HepG2 (cell line): Measurements from ENCODE around the gene SLC2A2. TPM values are rescaled to one million over a fixed set of nuclear protein-coding genes. Genes with fewer than 3 reads are reported as not detected.

Experiments used
- HOXA5 ChIP-seq: sonication (generic); formaldehyde crosslinking; IDR thresholded peaks from 2 replicates; pipeline ENCODE4 v1.4.0; 2020; ENCODE audit warnings: missing genetic modification reagents
- JUND ChIP-seq: sonication (generic); formaldehyde crosslinking; IDR thresholded peaks from 2 replicates; pipeline ENCODE4 v1.8.0; 2022; ENCODE audit warnings: mild to moderate bottlenecking, missing genetic modification reagents
- MYNN ChIP-seq: sonication (generic); formaldehyde crosslinking; IDR thresholded peaks from 2 replicates; pipeline ENCODE4 v1.4.0; 2020; ENCODE audit warnings: mild to moderate bottlenecking, low read depth, missing genetic modification reagents
- RBFOX2 ChIP-seq: fragments of 200-400 bp; formaldehyde crosslinking; IDR thresholded peaks from 2 replicates; pipeline ENCODE4 v1.6.1; 2017; ENCODE audit warnings: low read depth, mild to moderate bottlenecking, low read length
- SMARCE1 ChIP-seq: fragments of 450-650 bp; IDR thresholded peaks from 2 replicates; pipeline ENCODE4 v1.6.1; 2017; ENCODE audit warnings: borderline replicate concordance
- ZMYM2 ChIP-seq: sonication (generic); formaldehyde crosslinking; IDR thresholded peaks from 2 replicates; pipeline ENCODE4 v1.8.0; 2022; ENCODE audit warnings: mild to moderate bottlenecking, missing genetic modification reagents
- polyA plus RNA-seq, 8 experiments: library from polyadenylated mRNA; depleted of rRNA in 3 of 8; stranded (reverse) in 7 of 8; unstranded in 1 of 8; fragments of >200 nt; fragmentation: Illumina TruSeq in 4 of 8; extraction: Trizol in 4 of 8; gene quantifications; 2 replicates each; pipeline versions ENCODE4 v1.2.1 to v1.2.3, GENCODE V29; 2011 to 2016; ENCODE audit warnings: low read depth in 4 of 8, missing spikeins in 1 of 8, mixed read lengths in 1 of 8; ENCODE audit not compliant: insufficient read depth in 1 of 8
- total RNA-seq, 5 experiments: library from RNA; depleted of rRNA; stranded (reverse); fragments of >200 nt; fragmentation: Illumina TruSeq; extraction: Trizol; gene quantifications; 2 replicates each; pipeline ENCODE4 v1.2.3, GENCODE V29; 2016; ENCODE audit warnings: low read depth in 1 of 5
- TF ChIP-seq, protein P1 (sequence below): sonication (generic); formaldehyde crosslinking; IDR thresholded peaks from 2 replicates; pipeline ENCODE4 v1.5.1; 2020; ENCODE audit warnings: mild to moderate bottlenecking, missing genetic modification reagents, borderline replicate concordance
- TF ChIP-seq, protein P2 (sequence below), 2 experiments: fragments of 450-650 bp in 1 of 2; sonication (generic) in 1 of 2; formaldehyde crosslinking in 1 of 2; IDR thresholded peaks; 2 replicates each; pipeline versions ENCODE4 v1.6.1 to v1.8.0; 2016 to 2022; ENCODE audit warnings: antibody characterized with exemption in 1 of 2, mild to moderate bottlenecking in 1 of 2, missing genetic modification reagents in 1 of 2

The SLC2A2 gene
- total and polyA plus RNA-seq, 2 of the 13 experiments (the other 11 are each of a cell fraction or from before 2014, with no cell fraction given) = 19.5 to 23.2 TPM

DNA sequence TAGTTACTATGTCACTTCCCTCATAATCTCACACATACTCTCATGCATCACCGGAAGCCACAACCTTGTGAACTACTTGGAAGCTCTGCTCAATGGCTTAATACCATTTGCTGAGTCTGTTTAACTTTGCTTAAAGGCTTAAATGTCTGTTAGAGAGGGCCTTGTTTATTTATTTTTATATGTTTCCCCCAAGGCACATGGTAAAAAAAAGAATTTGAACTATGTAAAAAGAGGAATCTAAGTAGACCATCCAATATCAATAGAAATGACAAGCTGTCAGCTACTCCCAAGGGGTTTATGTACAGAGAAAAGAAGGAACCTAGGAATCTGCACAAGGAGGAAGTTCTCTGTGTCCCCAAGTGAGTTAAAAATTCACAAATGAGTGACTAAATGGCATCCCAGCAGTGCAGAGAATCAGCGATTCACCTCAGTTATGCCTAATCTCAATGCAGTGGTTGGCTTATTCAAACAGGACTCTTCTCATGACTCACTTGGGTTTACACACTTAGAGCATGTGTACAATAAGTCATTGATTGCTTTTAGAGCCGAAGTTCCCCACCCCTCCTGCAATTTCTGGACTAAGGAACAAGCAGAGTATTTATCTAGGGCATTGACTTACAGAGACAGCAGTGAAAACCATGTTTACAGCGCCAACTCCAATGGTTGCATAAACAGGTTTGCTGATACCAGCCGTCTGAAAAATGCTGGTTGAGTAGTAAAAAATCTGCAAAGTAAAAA is 24.4 kb downstream of the SLC2A2 start (continued):
- TF ChIP-seq, protein P1, sequence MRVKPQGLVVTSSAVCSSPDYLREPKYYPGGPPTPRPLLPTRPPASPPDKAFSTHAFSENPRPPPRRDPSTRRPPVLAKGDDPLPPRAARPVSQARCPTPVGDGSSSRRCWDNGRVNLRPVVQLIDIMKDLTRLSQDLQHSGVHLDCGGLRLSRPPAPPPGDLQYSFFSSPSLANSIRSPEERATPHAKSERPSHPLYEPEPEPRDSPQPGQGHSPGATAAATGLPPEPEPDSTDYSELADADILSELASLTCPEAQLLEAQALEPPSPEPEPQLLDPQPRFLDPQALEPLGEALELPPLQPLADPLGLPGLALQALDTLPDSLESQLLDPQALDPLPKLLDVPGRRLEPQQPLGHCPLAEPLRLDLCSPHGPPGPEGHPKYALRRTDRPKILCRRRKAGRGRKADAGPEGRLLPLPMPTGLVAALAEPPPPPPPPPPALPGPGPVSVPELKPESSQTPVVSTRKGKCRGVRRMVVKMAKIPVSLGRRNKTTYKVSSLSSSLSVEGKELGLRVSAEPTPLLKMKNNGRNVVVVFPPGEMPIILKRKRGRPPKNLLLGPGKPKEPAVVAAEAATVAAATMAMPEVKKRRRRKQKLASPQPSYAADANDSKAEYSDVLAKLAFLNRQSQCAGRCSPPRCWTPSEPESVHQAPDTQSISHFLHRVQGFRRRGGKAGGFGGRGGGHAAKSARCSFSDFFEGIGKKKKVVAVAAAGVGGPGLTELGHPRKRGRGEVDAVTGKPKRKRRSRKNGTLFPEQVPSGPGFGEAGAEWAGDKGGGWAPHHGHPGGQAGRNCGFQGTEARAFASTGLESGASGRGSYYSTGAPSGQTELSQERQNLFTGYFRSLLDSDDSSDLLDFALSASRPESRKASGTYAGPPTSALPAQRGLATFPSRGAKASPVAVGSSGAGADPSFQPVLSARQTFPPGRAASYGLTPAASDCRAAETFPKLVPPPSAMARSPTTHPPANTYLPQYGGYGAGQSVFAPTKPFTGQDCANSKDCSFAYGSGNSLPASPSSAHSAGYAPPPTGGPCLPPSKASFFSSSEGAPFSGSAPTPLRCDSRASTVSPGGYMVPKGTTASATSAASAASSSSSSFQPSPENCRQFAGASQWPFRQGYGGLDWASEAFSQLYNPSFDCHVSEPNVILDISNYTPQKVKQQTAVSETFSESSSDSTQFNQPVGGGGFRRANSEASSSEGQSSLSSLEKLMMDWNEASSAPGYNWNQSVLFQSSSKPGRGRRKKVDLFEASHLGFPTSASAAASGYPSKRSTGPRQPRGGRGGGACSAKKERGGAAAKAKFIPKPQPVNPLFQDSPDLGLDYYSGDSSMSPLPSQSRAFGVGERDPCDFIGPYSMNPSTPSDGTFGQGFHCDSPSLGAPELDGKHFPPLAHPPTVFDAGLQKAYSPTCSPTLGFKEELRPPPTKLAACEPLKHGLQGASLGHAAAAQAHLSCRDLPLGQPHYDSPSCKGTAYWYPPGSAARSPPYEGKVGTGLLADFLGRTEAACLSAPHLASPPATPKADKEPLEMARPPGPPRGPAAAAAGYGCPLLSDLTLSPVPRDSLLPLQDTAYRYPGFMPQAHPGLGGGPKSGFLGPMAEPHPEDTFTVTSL (CRISPR knock-in tag) = peak; percentile 98
- peak; percentile 96 for TF ChIP-seq JUND (CRISPR knock-in tag)
- TF ChIP-seq, protein P2, sequence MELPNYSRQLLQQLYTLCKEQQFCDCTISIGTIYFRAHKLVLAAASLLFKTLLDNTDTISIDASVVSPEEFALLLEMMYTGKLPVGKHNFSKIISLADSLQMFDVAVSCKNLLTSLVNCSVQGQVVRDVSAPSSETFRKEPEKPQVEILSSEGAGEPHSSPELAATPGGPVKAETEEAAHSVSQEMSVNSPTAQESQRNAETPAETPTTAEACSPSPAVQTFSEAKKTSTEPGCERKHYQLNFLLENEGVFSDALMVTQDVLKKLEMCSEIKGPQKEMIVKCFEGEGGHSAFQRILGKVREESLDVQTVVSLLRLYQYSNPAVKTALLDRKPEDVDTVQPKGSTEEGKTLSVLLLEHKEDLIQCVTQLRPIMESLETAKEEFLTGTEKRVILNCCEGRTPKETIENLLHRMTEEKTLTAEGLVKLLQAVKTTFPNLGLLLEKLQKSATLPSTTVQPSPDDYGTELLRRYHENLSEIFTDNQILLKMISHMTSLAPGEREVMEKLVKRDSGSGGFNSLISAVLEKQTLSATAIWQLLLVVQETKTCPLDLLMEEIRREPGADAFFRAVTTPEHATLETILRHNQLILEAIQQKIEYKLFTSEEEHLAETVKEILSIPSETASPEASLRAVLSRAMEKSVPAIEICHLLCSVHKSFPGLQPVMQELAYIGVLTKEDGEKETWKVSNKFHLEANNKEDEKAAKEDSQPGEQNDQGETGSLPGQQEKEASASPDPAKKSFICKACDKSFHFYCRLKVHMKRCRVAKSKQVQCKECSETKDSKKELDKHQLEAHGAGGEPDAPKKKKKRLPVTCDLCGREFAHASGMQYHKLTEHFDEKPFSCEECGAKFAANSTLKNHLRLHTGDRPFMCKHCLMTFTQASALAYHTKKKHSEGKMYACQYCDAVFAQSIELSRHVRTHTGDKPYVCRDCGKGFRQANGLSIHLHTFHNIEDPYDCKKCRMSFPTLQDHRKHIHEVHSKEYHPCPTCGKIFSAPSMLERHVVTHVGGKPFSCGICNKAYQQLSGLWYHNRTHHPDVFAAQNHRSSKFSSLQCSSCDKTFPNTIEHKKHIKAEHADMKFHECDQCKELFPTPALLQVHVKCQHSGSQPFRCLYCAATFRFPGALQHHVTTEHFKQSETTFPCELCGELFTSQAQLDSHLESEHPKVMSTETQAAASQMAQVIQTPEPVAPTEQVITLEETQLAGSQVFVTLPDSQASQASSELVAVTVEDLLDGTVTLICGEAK (IDR thresholded peaks at IDR 0.05) = no peak
- TF ChIP-seq, protein P2 (CRISPR knock-in tag; IDR thresholded peaks at IDR 0.05) = no peak; the same call in 1 of the 2 replicates
- peak; percentile 77; the same call in 1 of the 2 replicates for TF ChIP-seq HOXA5 (CRISPR knock-in tag)
- peak; percentile 89; the same call in 1 of the 2 replicates for TF ChIP-seq ZMYM2 (CRISPR knock-in tag)
- no peak for TF ChIP-seq MYNN
- peak; percentile 61 for TF ChIP-seq RBFOX2
- no peak for TF ChIP-seq SMARCE1
